HepG2 (cell line): ENCODE data around the gene SLC41A3. TPM values are rescaled to one million over a fixed set of nuclear protein-coding genes. Genes with fewer than 3 reads are reported as not detected.
"Not testable (repeated sequence)": the region's sequence is repeated elsewhere in the genome, so short reads cannot be mapped to it uniquely, and the experiment has no call there.

ENCODE experiments used
- ATAC-seq: fragments of 200-7000 bp; cut with Tn5 transposase; 3 replicates; pipeline ENCODE4 v1.9.1; 2020; ENCODE audit warnings: mild to moderate bottlenecking, moderate library complexity
- BruUV-seq: library from RNA; stranded (reverse); fragments of 400-500 nt; replicated peaks from 2 replicates; lab custom pipeline; 2021; lab: Mats Ljungman, UMichigan
- CTCF ChIA-PET: fragments of 300-600 bp; formaldehyde crosslinking; extraction: SDS; loops from one replicate; lab custom pipeline; 2021; ENCODE audit warnings: low total read pairs, inconsistent platforms, low intra/inter-chr PET ratio; lab: Yijun Ruan, JAX
- POLR2A ChIA-PET: fragments of 350-600 bp; sonication (Branson Sonifier 250); formaldehyde crosslinking; loops from one replicate; lab custom pipeline; 2020; ENCODE audit warnings: antibody characterized with exemption, inconsistent platforms; lab: Yijun Ruan, JAX
- DNase-seq: peaks from one replicate; pipeline ENCODE4 v3.0.0-alpha.2; 2015; ENCODE audit warnings: low spot score
- FAIRE-seq: peaks from 3 replicates; lab custom pipeline; 2011; peaks lifted over from hg19 to GRCh38; lab: Jason Lieb, UNC
- H2AFZ ChIP-seq: one replicate; pipeline ENCODE4 v1.6.1; 2011; ENCODE audit warnings: low read length, inconsistent platforms
- H3K27ac ChIP-seq: fragments of 300-600 bp; 3 replicates; pipeline ENCODE4 v1.8.0; 2011; ENCODE audit warnings: mixed run types, mild to moderate bottlenecking, mixed read lengths, low read length, inconsistent platforms; ENCODE audit not compliant: insufficient read depth; ENCODE audit errors: extremely low read length
- H3K27me3 ChIP-seq, 2 experiments: fragments of 200-600 bp in 1 of 2; 2 replicates in 1 of 2; 3 replicates in 1 of 2; pipeline versions ENCODE4 v1.6.0 to v1.8.0; 2011; ENCODE audit warnings: low read length in 2 of 2, mild to moderate bottlenecking in 2 of 2, moderate library complexity in 2 of 2, inconsistent platforms in 1 of 2; ENCODE audit not compliant: insufficient read depth in 2 of 2, control insufficient read depth in 1 of 2
- H3K36me3 ChIP-seq, 2 experiments: fragments of 200-600 bp in 1 of 2; replicated peaks in 1 of 2; 2 replicates in 1 of 2; 3 replicates in 1 of 2; pipeline versions ENCODE4 v1.5.1 to v1.8.0; 2011; ENCODE audit warnings: low read length in 2 of 2, inconsistent platforms in 1 of 2; ENCODE audit not compliant: insufficient read depth in 2 of 2, control insufficient read depth in 1 of 2
- H3K4me1 ChIP-seq: 2 replicates; pipeline ENCODE4 v1.5.1; 2012; ENCODE audit warnings: low read length, inconsistent platforms; ENCODE audit not compliant: insufficient read depth
- H3K4me2 ChIP-seq: 2 replicates; pipeline ENCODE4 v1.6.0; 2011; ENCODE audit warnings: low read depth, low read length, inconsistent platforms
- H3K4me3 ChIP-seq, 3 experiments: fragments of 200-600 bp in 1 of 3; sonication (generic), shearing (Covaris generic) in 1 of 3; replicated peaks in 1 of 3; 2 replicates each; pipeline ENCODE4 v1.5.1; 2011 to 2016; ENCODE audit warnings: low read length in 3 of 3, inconsistent platforms in 2 of 3, low read depth in 2 of 3, mild to moderate bottlenecking in 2 of 3, control low read depth in 1 of 3, mixed read lengths in 1 of 3; ENCODE audit not compliant: insufficient read depth in 1 of 3
- H3K79me2 ChIP-seq: one replicate; pipeline ENCODE4 v1.6.1; 2011; ENCODE audit warnings: low read length, inconsistent platforms; ENCODE audit not compliant: insufficient read depth
- H3K9ac ChIP-seq: 2 replicates; pipeline ENCODE4 v1.6.0; 2011; ENCODE audit warnings: mild to moderate bottlenecking, low read depth, low read length, inconsistent platforms; ENCODE audit not compliant: insufficient read depth
- H3K9me3 ChIP-seq: 2 replicates; pipeline ENCODE4 v1.5.1; 2012; ENCODE audit warnings: mild to moderate bottlenecking, low read length
- H4K20me1 ChIP-seq: 2 replicates; pipeline ENCODE4 v1.6.0; 2011; ENCODE audit warnings: inconsistent platforms, mild to moderate bottlenecking, low read length, moderate library complexity; ENCODE audit not compliant: insufficient read depth
- ZNF761 ChIP-seq: sonication (generic); formaldehyde crosslinking; conservative IDR thresholded peaks from 2 replicates; pipeline ENCODE4 v1.4.0; 2020; ENCODE audit warnings: mild to moderate bottlenecking, missing genetic modification reagents
- ZNF816 ChIP-seq: sonication (generic); formaldehyde crosslinking; IDR thresholded peaks from 2 replicates; pipeline ENCODE4 v1.8.0; 2022; ENCODE audit warnings: missing genetic modification reagents, mild to moderate bottlenecking, borderline replicate concordance
- WGBS: methylation state at CpG from one replicate; pipeline ENCODE4 v1.1.6; 2017; ENCODE audit warnings: low lambda C conversion rate; 5-methylcytosine and 5-hydroxymethylcytosine counted together
- in situ Hi-C: cut with HindIII; loops from 2 replicates; pipeline ENCODE4 v1.10.0; 2017; ENCODE audit warnings: low pct_unique_long_range_greater_than_20kb; ENCODE audit not compliant: extremely low pct_ligation_motif_present
- intact Hi-C: fragments of 100-400 bp; cut with micrococcal nuclease; formaldehyde crosslinking; loops from one replicate; pipeline ENCODE4 v1.10.0; 2022; ENCODE audit not compliant: unreplicated experiment
- polyA plus RNA-seq, 8 experiments: library from polyadenylated mRNA; depleted of rRNA in 3 of 8; stranded (reverse) in 7 of 8; unstranded in 1 of 8; fragments of >200 nt; fragmentation: Illumina TruSeq in 4 of 8; extraction: Trizol in 4 of 8; gene quantifications; 2 replicates each; pipeline versions ENCODE4 v1.2.1 to v1.2.3, GENCODE V29; 2011 to 2016; ENCODE audit warnings: low read depth in 4 of 8, missing spikeins in 1 of 8, mixed read lengths in 1 of 8; ENCODE audit not compliant: insufficient read depth in 1 of 8
- total RNA-seq, 5 experiments: library from RNA; depleted of rRNA; stranded (reverse); fragments of >200 nt; fragmentation: Illumina TruSeq; extraction: Trizol; gene quantifications; 2 replicates each; pipeline ENCODE4 v1.2.3, GENCODE V29; 2016; ENCODE audit warnings: low read depth in 1 of 5

SLC41A3 gene
- total and polyA plus RNA-seq, 2 of the 13 experiments (the other 11 are each of a cell fraction or from before 2014, with no cell fraction given): 26.0 to 71.1 TPM

GRCh38 chr3:126096274-126096673 lies 12.3 kb upstream of the SLC41A3 start:
- BruUV-seq, FAIRE-seq, H4K20me1 ChIP-seq, DNase-seq, H3K4me3 ChIP-seq, H3K27me3 ChIP-seq, H3K79me2 ChIP-seq, in situ Hi-C loops, H3K4me2 ChIP-seq, CTCF ChIA-PET, ATAC-seq, H3K36me3 ChIP-seq, H2AFZ ChIP-seq, H3K9ac ChIP-seq, H3K27ac ChIP-seq, H3K4me1 ChIP-seq, intact Hi-C loops: not testable (repeated sequence)
- H3K9me3 ChIP-seq: peaks cover 13% of the 10 kb centered on the region; the same call in 1 of the 2 replicates
- POLR2A ChIA-PET: interaction anchor here (1.1 kb wide), 1 partner anchor 12 kb away, joined by 4 read pairs; the partner anchor contains the start of gene SLC41A3
- peak; percentile 92 for TF ChIP-seq ZNF816 (CRISPR knock-in tag)
- WGBS: 25% methylated on average over 5 of the region's 6 CpGs

GRCh38 chr3:126092128-126092527 lies 8.2 kb upstream of the SLC41A3 start:
- CTCF ChIA-PET, intact Hi-C loops, H4K20me1 ChIP-seq, ATAC-seq, H3K36me3 ChIP-seq, H3K4me1 ChIP-seq, H3K4me2 ChIP-seq, H3K27ac ChIP-seq, BruUV-seq, H2AFZ ChIP-seq, H3K79me2 ChIP-seq, FAIRE-seq, in situ Hi-C loops, H3K4me3 ChIP-seq, H3K27me3 ChIP-seq, POLR2A ChIA-PET, DNase-seq, H3K9ac ChIP-seq: not testable (repeated sequence)
- peaks cover 35% of the 10 kb centered on the region for H3K9me3 ChIP-seq
- peak; percentile 99 for TF ChIP-seq ZNF761
- 26% methylated on average over 3 of the region's 5 CpGs for WGBS
